Hepatic stellate cell (primary cell): ENCODE measurements around the gene CDC34.

Experiments used
- DNase-seq: peaks from one replicate; pipeline ENCODE4 v3.0.0; 2011; ENCODE audit warnings: low spot score

CDC34 gene

GRCh38 chr19:522726-523125, 8.8 kb upstream of the CDC34 start:
- no peak for DNase-seq

- peak; percentile 83 for DNase-seq
These were observed 7.4 kb upstream of the CDC34 start for GRCh38 chr19:524062-524674.

GRCh38 chr19:525029-525428, 6.5 kb upstream of the CDC34 start:
- DNase-seq, result no peak

GRCh38 chr19:525857-526419, 5.6 kb upstream of the CDC34 start:
- DNase-seq, result no peak

GRCh38 chr19:530134-531008, 1.2 kb upstream of the CDC34 start:
- no peak for DNase-seq

GRCh38 chr19:531009-531752, 379 bp upstream of the CDC34 start:
- peak; percentile 99 for DNase-seq

- peak; percentile 83 for DNase-seq
These were observed 1.2 kb downstream of the CDC34 start for GRCh38 chr19:532561-533363.

- no peak for DNase-seq
These were observed 2.0 kb downstream of the CDC34 start for GRCh38 chr19:533364-534058.

- no peak for DNase-seq
These were observed 2.5 kb downstream of the CDC34 start for GRCh38 chr19:534088-534487.

GRCh38 chr19:535017-535835, 3.7 kb downstream of the CDC34 start:
- no peak for DNase-seq

GRCh38 chr19:536031-536880, 4.7 kb downstream of the CDC34 start:
- DNase-seq, result no peak

- DNase-seq, result no peak
These were observed 5.4 kb downstream of the CDC34 start for GRCh38 chr19:536881-537404.

- DNase-seq, result no peak
These were observed 7.3 kb downstream of the CDC34 start for GRCh38 chr19:538641-539428.

GRCh38 chr19:539429-540030, 8.0 kb downstream of the CDC34 start:
- no peak for DNase-seq

GRCh38 chr19:540867-541637, 9.5 kb downstream of the CDC34 start:
- DNase-seq, result no peak

- no peak for DNase-seq
These were observed 10.1 kb downstream of the CDC34 start for GRCh38 chr19:541699-542098.
